Measurements from ENCODE around the gene KLK15. TPM values are rescaled to one million over a fixed set of nuclear protein-coding genes. Genes with fewer than 3 reads are reported as not detected.

The KLK15 gene
- total RNA-seq, 2 experiments from 2014 or later, result not detected

GRCh38 chr19:50878851-50879250 is 45.5 kb upstream of the KLK15 start:
- H3K9me3 Mint-ChIP-seq, result no peaks in the 10 kb centered on the region
- Histone ChIP-seq H3K4me3 (ENCODE audit: low read length) (no peak overlapping the region), H3K9me3 (ENCODE audit: control insufficient read depth in 1 of 2, insufficient read depth in 1 of 2, low read length in 2 of 2) (no peaks in the 10 kb centered on the region), H3K36me3 (ENCODE audit: insufficient read depth, low read length) (no peaks in the 10 kb centered on the region), H3K27ac (ENCODE audit: low read depth in 1 of 2, low read length in 2 of 2) (no peak overlapping the region), H3K4me1 (ENCODE audit: insufficient read depth, low read length) (no peaks in the 10 kb centered on the region), H3K27me3 (ENCODE audit: control insufficient read depth in 1 of 2, insufficient read depth in 2 of 2, low read length in 2 of 2) (peaks cover 11 to 28% of the 10 kb centered on the region in 2 experiments)
- H3K27me3 Mint-ChIP-seq, result peaks cover 56% of the 10 kb centered on the region
- intact Hi-C loops (cut with DNase I, micrococcal nuclease), result no loop called here
- no peaks in the 10 kb centered on the region for H3K4me1 Mint-ChIP-seq (ENCODE audit: low read depth)
- no peak for ATAC-seq (ENCODE audit: poor library complexity)
- DNase-seq, result no peak
- ChIA-PET CTCF (no interaction called here), POLR2A (no interaction called here)
- TF ChIP-seq CTCF (IDR thresholded peaks at IDR 0.05), result no peak
- H3K36me3 Mint-ChIP-seq (ENCODE audit: low read depth), result no peaks in the 10 kb centered on the region
- no peak overlapping the region for H3K27ac Mint-ChIP-seq
- no peak overlapping the region for H3K4me3 Mint-ChIP-seq

GRCh38 chr19:50877338-50877737 is 44.0 kb upstream of the KLK15 start:
- Mint-ChIP-seq H3K4me3 (no peak overlapping the region), H3K36me3 (ENCODE audit: low read depth) (no peaks in the 10 kb centered on the region), H3K27me3 (peaks cover 47% of the 10 kb centered on the region), H3K4me1 (ENCODE audit: low read depth) (no peaks in the 10 kb centered on the region), H3K9me3 (no peaks in the 10 kb centered on the region), H3K27ac (no peak overlapping the region)
- Histone ChIP-seq H3K27ac (ENCODE audit: low read depth in 1 of 2, low read length in 2 of 2) (no peak overlapping the region), H3K4me1 (ENCODE audit: insufficient read depth, low read length) (no peaks in the 10 kb centered on the region), H3K27me3 (ENCODE audit: control insufficient read depth in 1 of 2, insufficient read depth in 2 of 2, low read length in 2 of 2) (peaks cover 11 to 43% of the 10 kb centered on the region in 2 experiments), H3K4me3 (ENCODE audit: low read length) (no peak overlapping the region), H3K9me3 (ENCODE audit: control insufficient read depth in 1 of 2, insufficient read depth in 1 of 2, low read length in 2 of 2) (no peaks in the 10 kb centered on the region), H3K36me3 (ENCODE audit: insufficient read depth, low read length) (no peaks in the 10 kb centered on the region)
- ATAC-seq (ENCODE audit: poor library complexity) (no peak), DNase-seq (no peak)
- TF ChIP-seq CTCF (IDR thresholded peaks at IDR 0.05), result no peak
- intact Hi-C loops (cut with DNase I, micrococcal nuclease), result no loop called here
- ChIA-PET POLR2A (no interaction called here), CTCF (no interaction called here)

- no peak for ATAC-seq (ENCODE audit: poor library complexity)
- no peak overlapping the region for H3K4me3 Mint-ChIP-seq
- DNase-seq, result no peak
- no peak overlapping the region for H3K27ac Mint-ChIP-seq
- intact Hi-C loops (cut with DNase I, micrococcal nuclease), result no loop called here
- Histone ChIP-seq H3K27ac (ENCODE audit: low read depth in 1 of 2, low read length in 2 of 2) (no peak overlapping the region), H3K36me3 (ENCODE audit: insufficient read depth, low read length) (no peaks in the 10 kb centered on the region), H3K4me1 (ENCODE audit: insufficient read depth, low read length) (no peaks in the 10 kb centered on the region), H3K4me3 (ENCODE audit: low read length) (no peak overlapping the region), H3K27me3 (ENCODE audit: control insufficient read depth in 1 of 2, insufficient read depth in 2 of 2, low read length in 2 of 2) (peaks cover 11 to 47% of the 10 kb centered on the region in 2 experiments), H3K9me3 (ENCODE audit: control insufficient read depth in 1 of 2, insufficient read depth in 1 of 2, low read length in 2 of 2) (no peaks in the 10 kb centered on the region)
- H3K9me3 Mint-ChIP-seq, result no peaks in the 10 kb centered on the region
- TF ChIP-seq CTCF (IDR thresholded peaks at IDR 0.05), result no peak
- H3K27me3 Mint-ChIP-seq, result peaks cover 46% of the 10 kb centered on the region
- ChIA-PET POLR2A (no interaction called here), CTCF (no interaction called here)
- no peaks in the 10 kb centered on the region for H3K4me1 Mint-ChIP-seq (ENCODE audit: low read depth)
- no peaks in the 10 kb centered on the region for H3K36me3 Mint-ChIP-seq (ENCODE audit: low read depth)
Measured at GRCh38 chr19:50876456-50876855, 43.1 kb upstream of the KLK15 start.
